GM10266 (cell line): ENCODE data around the gene TWIST2.

ENCODE experiments used
- DNase-seq: peaks from one replicate; pipeline ENCODE4 v3.0.0; 2012; ENCODE audit errors: extremely low spot score
- CTCF ChIP-seq: IDR thresholded peaks from 2 replicates; pipeline ENCODE4 v1.5.1; 2012; ENCODE audit warnings: mild to moderate bottlenecking, low read depth; ENCODE audit not compliant: control insufficient read depth, insufficient read depth; ENCODE audit errors: missing control alignments

The TWIST2 gene

GRCh38 chr2:238907717-238908173 lies 59.9 kb downstream of the TWIST2 start:
- no peak for TF ChIP-seq CTCF
- DNase-seq = no peak

- no peak for TF ChIP-seq CTCF
- DNase-seq = no peak
Measured at GRCh38 chr2:238908960-238909951, 61.4 kb downstream of the TWIST2 start.

- no peak for TF ChIP-seq CTCF
- DNase-seq = no peak
Measured at GRCh38 chr2:238910751-238911351, 63.0 kb downstream of the TWIST2 start.

- no peak for DNase-seq
- TF ChIP-seq CTCF = no peak
Measured at GRCh38 chr2:238911376-238912227, 63.7 kb downstream of the TWIST2 start.

- TF ChIP-seq CTCF = no peak
- DNase-seq = no peak
Measured at GRCh38 chr2:238912228-238912915, 64.5 kb downstream of the TWIST2 start.
